ENCODE data around the gene NDUFS8.

NDUFS8 gene

DNA sequence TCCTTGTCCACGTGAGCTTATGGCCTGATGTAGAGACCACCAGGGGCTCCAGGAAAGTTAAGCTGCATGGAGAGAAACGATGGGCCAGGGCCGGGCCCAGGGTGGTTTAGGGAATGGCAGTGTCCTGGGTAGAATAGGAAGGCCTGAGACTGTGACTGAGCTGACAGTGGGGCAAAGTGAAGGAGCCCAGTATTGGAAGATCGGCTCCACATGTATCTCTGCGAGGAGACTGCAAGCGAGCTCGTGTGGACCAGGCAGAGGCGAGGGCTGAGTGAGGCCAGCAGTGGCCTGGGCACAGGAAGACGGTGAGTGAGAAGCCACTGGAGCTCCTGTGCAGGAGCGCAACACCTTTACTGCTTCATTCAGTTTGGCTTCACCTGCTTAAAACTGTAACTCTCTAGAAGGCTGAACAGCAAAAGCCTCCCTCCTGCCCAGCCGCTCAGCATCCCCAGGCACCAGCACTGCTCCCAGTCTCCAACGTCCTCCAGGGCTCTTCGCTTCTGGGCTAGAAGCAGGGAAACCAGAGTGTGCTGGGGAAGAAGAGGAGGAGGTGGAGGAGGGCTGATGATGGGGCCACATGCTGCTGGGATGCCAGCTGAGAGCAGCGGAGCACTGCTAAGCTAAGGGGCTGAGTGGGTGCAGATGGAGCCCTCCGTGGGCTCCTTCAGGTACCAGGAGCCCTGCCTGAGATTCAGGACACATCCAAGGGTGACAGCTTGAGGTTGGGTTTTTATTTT, 21.8 kb downstream of the NDUFS8 start:
- DNase-seq, result no peak

DNA sequence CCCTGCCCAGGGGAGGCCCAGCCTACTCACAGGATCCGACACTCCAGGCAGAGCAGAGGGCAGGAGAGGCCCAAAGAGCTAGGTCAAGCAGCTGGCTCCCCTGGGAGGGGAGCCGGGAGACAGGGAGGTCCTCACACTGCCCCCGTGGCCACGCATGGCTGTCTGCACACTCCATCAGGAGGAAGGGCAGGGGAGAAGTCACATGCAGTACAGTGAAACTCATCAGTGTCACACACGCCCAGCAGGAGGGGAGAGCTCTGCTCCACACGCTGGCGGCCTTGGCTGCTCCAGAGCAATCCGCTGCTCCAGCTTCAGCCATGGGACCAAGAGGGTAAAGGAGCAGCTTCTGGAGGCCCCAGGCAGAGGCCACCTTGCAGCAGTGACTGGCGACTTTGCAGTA, 22.6 kb downstream of the NDUFS8 start:
- no peak for DNase-seq

DNA sequence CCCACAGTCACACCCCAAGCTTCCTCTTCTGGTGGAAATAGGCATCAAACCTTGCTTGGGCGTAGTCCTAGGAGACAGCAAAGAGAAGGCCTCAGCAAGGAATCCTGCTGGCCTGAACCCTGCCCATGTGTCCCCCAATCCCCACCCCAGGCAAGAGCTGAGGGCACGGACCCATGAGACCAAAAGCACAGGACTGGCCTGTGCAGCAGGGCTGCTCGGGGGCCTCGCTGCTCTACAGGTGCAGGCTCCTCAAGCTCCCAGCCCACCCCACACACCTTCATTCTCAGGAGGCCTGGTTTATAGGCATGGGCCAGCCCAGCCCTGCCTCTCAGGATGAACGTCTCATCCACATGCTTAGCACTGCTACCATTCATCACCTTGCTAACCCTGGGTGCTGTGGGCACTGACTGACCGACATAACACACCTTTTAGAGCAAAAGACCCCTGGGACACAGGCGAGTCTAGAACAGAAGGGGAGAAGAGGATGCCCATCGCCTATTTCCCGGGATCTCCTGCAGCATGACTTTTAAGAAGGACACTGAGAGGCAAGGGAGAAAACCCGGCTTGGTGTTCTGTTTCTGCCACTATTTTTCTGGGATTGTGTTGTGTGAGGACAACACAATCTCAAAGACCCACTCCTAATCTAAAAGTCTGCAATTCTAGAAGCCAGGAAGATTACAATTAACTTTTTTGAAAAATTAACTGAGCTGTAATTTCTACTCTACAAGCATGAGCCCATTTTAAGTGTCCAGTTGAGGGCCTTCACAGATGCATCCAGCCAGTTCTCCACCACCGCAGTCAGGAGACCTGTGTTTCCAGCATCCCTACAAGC, 23.7 kb downstream of the NDUFS8 start:
- DNase-seq, result no peak

- no peak for DNase-seq
Observed at GRCh38 chr11:68056317-68057285, 26.1 kb downstream of the NDUFS8 start.

DNA sequence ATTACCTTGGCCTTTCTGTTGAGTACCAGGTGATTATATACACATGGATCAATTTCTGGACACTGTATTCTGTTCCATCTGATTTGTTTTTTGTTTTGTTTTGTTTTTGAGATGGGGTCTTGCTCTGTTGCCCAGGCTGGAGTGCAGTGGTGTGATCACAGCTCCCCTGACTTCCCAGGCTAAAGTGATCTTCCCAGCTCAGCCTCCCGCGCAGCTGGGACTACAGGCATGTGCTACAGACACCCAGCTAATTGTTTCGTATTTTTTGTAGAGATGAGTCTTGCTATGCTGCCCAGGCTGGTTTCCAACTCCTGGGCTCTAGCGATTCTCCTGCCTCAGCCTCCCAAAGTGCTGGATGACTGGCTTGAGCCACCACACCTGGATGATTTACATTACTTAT, 27.3 kb downstream of the NDUFS8 start:
- no peak for DNase-seq

GRCh38 chr11:68061508-68061907, 31.0 kb downstream of the NDUFS8 start:
- no peak for DNase-seq

GRCh38 chr11:68064926-68065325, 34.4 kb downstream of the NDUFS8 start:
- DNase-seq, result no peak

DNA sequence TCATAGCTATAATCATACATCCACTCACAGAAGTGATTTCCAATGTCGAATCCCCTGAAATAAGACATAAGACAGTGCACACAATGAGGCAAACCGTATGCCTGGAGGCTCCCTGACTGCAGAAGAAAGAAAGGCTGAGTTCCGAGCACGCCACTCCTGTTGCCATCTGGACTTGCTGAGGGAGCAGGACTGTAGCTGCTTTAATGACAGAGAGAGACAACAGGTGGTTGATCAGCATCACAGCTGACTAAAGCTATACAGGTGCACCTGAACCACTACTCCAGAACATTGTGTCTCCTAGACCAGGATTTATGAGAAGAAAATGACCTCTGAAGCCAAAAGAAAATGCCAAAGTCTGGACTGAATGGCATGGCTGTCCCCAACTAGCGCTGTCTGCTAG, 35.4 kb downstream of the NDUFS8 start:
- no peak for DNase-seq

DNA sequence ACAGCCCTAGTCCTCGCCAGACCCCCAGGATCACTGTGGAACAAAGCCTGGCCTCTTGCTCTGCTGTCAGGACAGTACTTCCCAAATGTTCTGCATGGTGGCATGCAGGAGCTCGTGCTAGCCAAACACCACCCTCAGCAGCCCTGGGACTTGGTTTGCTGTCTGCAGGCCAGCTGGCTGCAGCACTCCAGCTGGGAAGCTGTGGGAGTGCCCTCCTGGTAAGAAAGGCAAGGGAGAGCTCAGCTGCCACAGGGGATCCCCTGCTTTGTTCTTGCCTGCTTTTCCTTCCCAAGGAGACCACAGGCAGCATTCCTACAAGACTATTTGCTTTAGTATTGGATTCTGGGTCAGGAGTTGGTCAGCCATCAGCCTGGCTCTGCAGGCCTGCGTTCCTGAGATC, 36.3 kb downstream of the NDUFS8 start:
- DNase-seq, result no peak

- no peak for DNase-seq
Observed at GRCh38 chr11:68067991-68068390, 37.5 kb downstream of the NDUFS8 start.

GRCh38 chr11:68071281-68072048, 41.0 kb downstream of the NDUFS8 start:
- DNase-seq, result no peak

GRCh38 chr11:68074584-68075352, 44.3 kb downstream of the NDUFS8 start:
- no peak for DNase-seq

GRCh38 chr11:68076371-68077042, 46.0 kb downstream of the NDUFS8 start:
- no peak for DNase-seq

DNA sequence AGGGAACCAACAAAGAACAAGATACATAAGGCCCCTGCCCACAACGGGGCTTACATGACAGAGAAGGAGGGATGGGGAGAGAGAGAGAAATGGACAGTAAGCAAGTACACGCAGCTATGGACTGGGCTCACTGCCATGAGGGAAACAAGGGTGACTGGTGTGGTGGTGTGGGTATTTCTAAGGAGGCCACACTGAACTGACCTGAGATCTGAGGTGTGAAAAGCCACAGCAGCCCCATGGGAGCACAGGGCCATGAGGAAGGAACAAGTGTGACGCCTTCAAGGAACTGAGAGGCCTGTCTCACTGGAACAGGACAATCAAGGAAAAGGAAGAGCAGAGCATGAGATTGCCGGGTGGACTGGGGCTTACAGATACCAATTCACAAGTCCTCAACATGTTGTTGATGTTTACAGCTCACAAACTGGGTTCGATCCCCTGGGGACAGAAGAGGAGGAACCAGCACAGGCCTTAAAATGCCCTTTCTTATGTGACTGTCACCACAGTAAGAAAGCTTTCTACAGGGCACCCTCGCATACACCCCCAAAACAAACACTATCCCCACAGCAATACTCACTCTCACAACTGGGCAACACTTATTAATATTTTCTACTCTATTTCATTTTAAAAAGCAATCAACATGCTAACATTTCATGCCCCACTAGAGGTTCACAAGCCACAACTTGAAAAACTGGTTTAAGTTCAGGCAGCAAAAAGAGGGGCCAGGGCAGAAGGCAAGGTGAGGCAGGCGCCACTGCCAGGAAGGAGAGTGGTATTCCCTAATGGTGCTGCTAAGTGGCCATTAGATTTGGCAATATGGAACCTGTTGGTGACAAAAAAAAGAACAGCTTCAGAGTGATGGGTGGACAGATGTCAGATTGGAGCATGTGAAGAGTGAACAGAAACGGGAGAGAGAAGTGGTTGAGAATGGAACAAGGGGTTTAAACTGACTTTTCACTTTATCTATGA, 47.4 kb downstream of the NDUFS8 start:
- DNase-seq, result no peak

GRCh38 chr11:68080860-68081259, 50.4 kb downstream of the NDUFS8 start:
- no peak for DNase-seq

DNA sequence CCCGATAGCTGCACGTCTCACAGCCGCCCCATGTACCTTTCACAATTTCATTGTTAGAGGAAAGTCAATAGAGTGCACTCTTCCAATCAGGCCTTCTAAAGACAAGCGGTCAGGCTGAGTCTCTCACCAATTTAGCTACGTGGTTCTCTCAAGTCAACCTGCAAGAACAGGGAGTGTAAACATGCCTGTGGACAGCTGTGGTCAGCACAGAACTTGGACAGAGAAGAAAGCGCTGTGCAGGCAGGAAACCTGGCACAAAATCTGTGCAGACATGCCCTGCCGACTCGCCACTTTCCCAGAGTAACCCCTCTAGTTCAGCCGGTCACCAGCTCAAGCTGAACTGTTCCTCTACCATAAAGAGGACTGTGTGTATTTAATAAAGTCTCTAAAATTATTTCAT, 51.2 kb downstream of the NDUFS8 start:
- DNase-seq, result no peak

DNA sequence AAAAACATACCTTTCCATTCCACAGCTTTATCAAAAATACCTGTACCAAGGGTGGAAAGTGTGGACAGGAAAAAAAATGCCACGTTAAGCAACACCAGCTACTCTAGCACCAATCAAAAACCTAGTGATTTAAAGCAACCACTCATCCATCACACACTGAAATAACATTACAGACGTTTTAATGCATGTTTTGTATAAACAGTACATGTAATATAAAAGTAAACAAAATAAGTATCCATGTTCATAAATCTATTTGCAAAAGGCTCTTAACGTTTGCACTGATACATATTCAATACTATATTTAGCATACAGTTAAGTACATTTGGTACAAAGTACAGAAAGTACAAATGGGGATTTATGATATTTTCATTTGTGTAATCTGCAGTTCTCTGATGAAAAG, 52.0 kb downstream of the NDUFS8 start:
- no peak for DNase-seq

- no peak for DNase-seq
Observed at GRCh38 chr11:68083517-68083916, 53.0 kb downstream of the NDUFS8 start.

Data from NCI-H1048 (cell line).